HCT116 (cell line): Measurements from ENCODE around the gene SNRPB. TPM values are rescaled to one million over a fixed set of nuclear protein-coding genes. Genes with fewer than 3 reads are reported as not detected.

Experiments used
- ATAC-seq: fragments of 200-7000 bp; cut with Tn5 transposase; 2 replicates; pipeline ENCODE4 v1.9.1; 2020; ENCODE audit warnings: mild to moderate bottlenecking, moderate library complexity
- BruUV-seq: library from RNA; stranded (reverse); fragments of 400-500 nt; replicated peaks from 2 replicates; lab custom pipeline; 2021; lab: Mats Ljungman, UMichigan
- CTCF ChIA-PET: fragments of 300-600 bp; sonication (Branson Sonifier 250); formaldehyde crosslinking; loops from one replicate; lab custom pipeline; 2021; ENCODE audit warnings: antibody characterized with exemption; lab: Charles Lee
- POLR2A ChIA-PET: fragments of 300-600, 350-600 bp; sonication (Branson Sonifier 250); formaldehyde crosslinking; loops from one replicate; lab custom pipeline; 2021; ENCODE audit warnings: antibody characterized with exemption; lab: Charles Lee
- RAD21 ChIA-PET, 2 experiments: fragments of 300-600 bp; sonication (Branson Sonifier 250); formaldehyde crosslinking; loops; one replicate each; lab custom pipeline; 2023; ENCODE audit warnings: low total read pairs in 2 of 2; ENCODE audit not compliant: uncharacterized antibody in 2 of 2, unreplicated experiment in 2 of 2, low non-redundant PET in 1 of 2; lab: Charles Lee
- DNase-seq: peaks from one replicate; pipeline ENCODE4 v3.0.0-alpha.2; 2010; ENCODE audit warnings: low read depth, low spot score
- H2AFZ ChIP-seq: fragments of 200-600 bp; shearing (Covaris generic), sonication (generic); 2 replicates; pipeline ENCODE4 v1.6.1; 2017; ENCODE audit warnings: low read depth, mixed run types, mixed read lengths, antibody characterized with exemption, low read length; ENCODE audit not compliant: poor library complexity, severe bottlenecking
- H3K27ac ChIP-seq: 2 replicates; pipeline ENCODE4 v1.5.1; 2012; ENCODE audit warnings: low read depth, low read length
- H3K27me3 ChIP-seq: fragments of 200-600 bp; sonication (generic); 2 replicates; pipeline ENCODE4 v1.6.1; 2016; ENCODE audit warnings: mixed run types, low read length, mixed read lengths; ENCODE audit not compliant: insufficient read depth
- H3K36me3 ChIP-seq, 2 experiments: fragments of 200-500 bp in 1 of 2; fragments of 200-600 bp in 1 of 2; sonication (Bioruptor generic) in 1 of 2; sonication (generic) in 1 of 2; 2 replicates each; pipeline versions ENCODE4 v1.5.1 to v1.6.1; 2014 to 2016; ENCODE audit warnings: low read length in 2 of 2, inconsistent platforms in 1 of 2, mixed read lengths in 1 of 2, mixed run types in 1 of 2; ENCODE audit not compliant: insufficient read depth in 2 of 2, control insufficient read depth in 1 of 2
- H3K4me1 ChIP-seq, 2 experiments: fragments of 200-600 bp in 1 of 2; sonication (generic) in 1 of 2; 2 replicates each; pipeline versions ENCODE4 v1.5.1 to v1.6.1; 2012 to 2017; ENCODE audit warnings: low read length in 2 of 2, inconsistent platforms in 1 of 2, mild to moderate bottlenecking in 1 of 2, mixed read lengths in 1 of 2, mixed run types in 1 of 2, moderate library complexity in 1 of 2; ENCODE audit not compliant: insufficient read depth in 2 of 2, control insufficient read depth in 1 of 2
- H3K4me2 ChIP-seq: fragments of 200-600 bp; sonication (generic); 2 replicates; pipeline ENCODE4 v1.6.1; 2017; ENCODE audit warnings: mixed run types, low read length, mixed read lengths
- H3K4me3 ChIP-seq, 2 experiments: fragments of 200-600 bp in 1 of 2; sonication (generic) in 1 of 2; replicated peaks in 1 of 2; 2 replicates each; pipeline ENCODE4 v1.5.1; 2011 to 2016; ENCODE audit warnings: low read length in 2 of 2, control low read depth in 1 of 2, low read depth in 1 of 2, mild to moderate bottlenecking in 1 of 2, mixed read lengths in 1 of 2, mixed run types in 1 of 2
- H3K79me2 ChIP-seq: fragments of 200-600 bp; sonication (generic); 2 replicates; pipeline ENCODE4 v1.6.1; 2017; ENCODE audit warnings: mild to moderate bottlenecking, mixed run types, low read length, moderate library complexity, mixed read lengths; ENCODE audit not compliant: insufficient read depth
- H3K9ac ChIP-seq: fragments of 200-600 bp; sonication (generic); 2 replicates; pipeline ENCODE4 v1.6.1; 2016; ENCODE audit warnings: low read length, mixed read lengths
- H3K9me2 ChIP-seq: fragments of 200-600 bp; sonication (generic), shearing (Covaris generic); 2 replicates; pipeline ENCODE4 v1.6.1; 2017; ENCODE audit warnings: mixed run types, mild to moderate bottlenecking, moderate library complexity; ENCODE audit not compliant: insufficient read depth
- H3K9me3 ChIP-seq, 2 experiments: fragments of 200-500 bp in 1 of 2; fragments of 200-600 bp in 1 of 2; sonication (Bioruptor generic) in 1 of 2; sonication (generic) in 1 of 2; 2 replicates each; pipeline ENCODE4 v1.6.1; 2014 to 2017; ENCODE audit warnings: low read length in 2 of 2, mixed read lengths in 2 of 2, inconsistent platforms in 1 of 2, low read depth in 1 of 2, mild to moderate bottlenecking in 1 of 2, mixed run types in 1 of 2, moderate library complexity in 1 of 2; ENCODE audit not compliant: control insufficient read depth in 1 of 2, insufficient read depth in 1 of 2
- H4K20me1 ChIP-seq: fragments of 200-600 bp; sonication (generic), shearing (Covaris generic); 2 replicates; pipeline ENCODE4 v1.6.1; 2017; ENCODE audit warnings: mixed run types, mild to moderate bottlenecking, moderate library complexity; ENCODE audit not compliant: insufficient read depth
- ATF3 ChIP-seq: IDR thresholded peaks from 2 replicates; pipeline ENCODE4 v1.6.1; 2012
- CEBPB ChIP-seq: IDR thresholded peaks from 2 replicates; pipeline ENCODE4 v1.6.1; 2012; ENCODE audit warnings: low read depth
- EGR1 ChIP-seq: IDR thresholded peaks from 2 replicates; pipeline ENCODE4 v1.6.1; 2012; ENCODE audit warnings: low read depth
- ELF1 ChIP-seq: IDR thresholded peaks from 2 replicates; pipeline ENCODE4 v1.6.1; 2012; ENCODE audit warnings: low read depth, borderline replicate concordance
- EZH2 ChIP-seq: fragments of 200-600 bp; sonication (generic); IDR thresholded peaks from 2 replicates; pipeline ENCODE4 v1.6.1; 2017; ENCODE audit warnings: antibody characterized with exemption, mixed run types
- FOSL1 ChIP-seq: IDR thresholded peaks from 2 replicates; pipeline ENCODE4 v1.6.1; 2012; ENCODE audit warnings: low read depth
- JUND ChIP-seq: IDR thresholded peaks from 2 replicates; pipeline ENCODE4 v1.6.1; 2012
- MAX ChIP-seq: IDR thresholded peaks from 2 replicates; pipeline ENCODE4 v1.6.1; 2012
- POLR2A ChIP-seq: IDR thresholded peaks from 2 replicates; pipeline ENCODE4 v1.7.0; 2011; ENCODE audit warnings: borderline replicate concordance; ENCODE audit not compliant: insufficient read depth, insufficient read length; ENCODE audit errors: extremely low read depth
- POLR2AphosphoS5 ChIP-seq: IDR thresholded peaks from 2 replicates; pipeline ENCODE4 v1.6.1; 2011; ENCODE audit warnings: mild to moderate bottlenecking, low read depth, low read length, moderate library complexity
- RAD21 ChIP-seq: IDR thresholded peaks from 2 replicates; pipeline ENCODE4 v1.6.1; 2012; ENCODE audit warnings: low read depth, mild to moderate bottlenecking
- SP1 ChIP-seq: IDR thresholded peaks from 2 replicates; pipeline ENCODE4 v1.6.1; 2012; ENCODE audit warnings: low read depth
- SRF ChIP-seq: IDR thresholded peaks from 2 replicates; pipeline ENCODE4 v1.6.1; 2012; ENCODE audit warnings: low read depth
- TCF7L2 ChIP-seq: IDR thresholded peaks from 2 replicates; pipeline ENCODE4 v1.7.0; 2011; ENCODE audit warnings: borderline replicate concordance, inconsistent platforms; ENCODE audit not compliant: insufficient read depth, insufficient read length; ENCODE audit errors: extremely low read depth
- YY1 ChIP-seq: IDR thresholded peaks from 2 replicates; pipeline ENCODE4 v1.6.1; 2011; ENCODE audit warnings: low read length, low read depth, moderate library complexity, mild to moderate bottlenecking; ENCODE audit not compliant: insufficient replicate concordance; ENCODE audit errors: extremely low read depth
- ZBTB33 ChIP-seq: IDR thresholded peaks from 2 replicates; pipeline ENCODE4 v1.6.1; 2011; ENCODE audit warnings: mild to moderate bottlenecking, low read length, moderate library complexity; ENCODE audit not compliant: insufficient replicate concordance; ENCODE audit errors: extremely low read depth
- ZFX ChIP-seq: fragments of 450-650 bp; IDR thresholded peaks from 2 replicates; pipeline ENCODE4 v1.6.1; 2017
- ZNF274 ChIP-seq: fragments of 200-500 bp; sonication (Bioruptor generic); IDR thresholded peaks from 2 replicates; pipeline ENCODE4 v1.6.1; 2014; ENCODE audit warnings: mild to moderate bottlenecking, low read depth, low read length, inconsistent platforms
- intact Hi-C: fragments of 100-400 bp; cut with micrococcal nuclease; formaldehyde crosslinking; loops from 2 replicates; pipeline ENCODE4 v1.10.0; 2022
- total RNA-seq: library from RNA; stranded (reverse); gene quantifications from one replicate; pipeline ENCODE4 v1.2.1, GENCODE V29; 2021; ENCODE audit not compliant: unreplicated experiment
- TF ChIP-seq, protein P1 (sequence below): IDR thresholded peaks from 2 replicates; pipeline ENCODE4 v1.6.1; 2012; ENCODE audit warnings: low read depth
- TF ChIP-seq, protein P2 (sequence below), 3 experiments: fragments of 200-600 bp in 1 of 3; sonication (generic) in 1 of 3; IDR thresholded peaks in 2 of 3; conservative IDR thresholded peaks in 1 of 3; 2 replicates each; pipeline ENCODE4 v1.5.1; 2012 to 2017; ENCODE audit warnings: low read depth in 2 of 3, low read length in 2 of 3, antibody characterized with exemption in 1 of 3, borderline replicate concordance in 1 of 3, control low read depth in 1 of 3, mild to moderate bottlenecking in 1 of 3, mixed read lengths in 1 of 3, mixed run types in 1 of 3, moderate library complexity in 1 of 3; ENCODE audit not compliant: insufficient read depth in 1 of 3

Gene SNRPB
- total RNA-seq, 1 experiment from 2014 or later, result 469 TPM

GRCh38 chr20:2451422-2451821 is 19.2 kb downstream of the SNRPB start:
- Histone ChIP-seq H3K9me2 (no peaks in the 10 kb centered on the region), H3K79me2 (no peaks in the 10 kb centered on the region), H3K27me3 (no peaks in the 10 kb centered on the region), H2AFZ (no peak overlapping the region), H3K4me2 (no peak overlapping the region), H3K27ac (no peak overlapping the region), H3K4me1 (no peaks in the 10 kb centered on the region), H3K4me3 (no peak overlapping the region), H3K9me3 (no peaks in the 10 kb centered on the region), H4K20me1 (no peaks in the 10 kb centered on the region), H3K36me3 (no peaks in the 10 kb centered on the region), H3K9ac (no peak overlapping the region)
- CTCF ChIA-PET, result interaction anchor here (1.1 to 4.6 kb wide), 6 partner anchors 12 to 279 kb away, joined by 3 to 53 read pairs (median 4); no protein-coding TSS in a partner anchor
- no peak for TF ChIP-seq ATF3
- TF ChIP-seq YY1, result no peak
- TF ChIP-seq SP1, result no peak
- TF ChIP-seq ELF1, result no peak
- TF ChIP-seq EGR1, result no peak
- TF ChIP-seq TCF7L2, result no peak
- TF ChIP-seq ZBTB33, result no peak
- TF ChIP-seq, protein P1, sequence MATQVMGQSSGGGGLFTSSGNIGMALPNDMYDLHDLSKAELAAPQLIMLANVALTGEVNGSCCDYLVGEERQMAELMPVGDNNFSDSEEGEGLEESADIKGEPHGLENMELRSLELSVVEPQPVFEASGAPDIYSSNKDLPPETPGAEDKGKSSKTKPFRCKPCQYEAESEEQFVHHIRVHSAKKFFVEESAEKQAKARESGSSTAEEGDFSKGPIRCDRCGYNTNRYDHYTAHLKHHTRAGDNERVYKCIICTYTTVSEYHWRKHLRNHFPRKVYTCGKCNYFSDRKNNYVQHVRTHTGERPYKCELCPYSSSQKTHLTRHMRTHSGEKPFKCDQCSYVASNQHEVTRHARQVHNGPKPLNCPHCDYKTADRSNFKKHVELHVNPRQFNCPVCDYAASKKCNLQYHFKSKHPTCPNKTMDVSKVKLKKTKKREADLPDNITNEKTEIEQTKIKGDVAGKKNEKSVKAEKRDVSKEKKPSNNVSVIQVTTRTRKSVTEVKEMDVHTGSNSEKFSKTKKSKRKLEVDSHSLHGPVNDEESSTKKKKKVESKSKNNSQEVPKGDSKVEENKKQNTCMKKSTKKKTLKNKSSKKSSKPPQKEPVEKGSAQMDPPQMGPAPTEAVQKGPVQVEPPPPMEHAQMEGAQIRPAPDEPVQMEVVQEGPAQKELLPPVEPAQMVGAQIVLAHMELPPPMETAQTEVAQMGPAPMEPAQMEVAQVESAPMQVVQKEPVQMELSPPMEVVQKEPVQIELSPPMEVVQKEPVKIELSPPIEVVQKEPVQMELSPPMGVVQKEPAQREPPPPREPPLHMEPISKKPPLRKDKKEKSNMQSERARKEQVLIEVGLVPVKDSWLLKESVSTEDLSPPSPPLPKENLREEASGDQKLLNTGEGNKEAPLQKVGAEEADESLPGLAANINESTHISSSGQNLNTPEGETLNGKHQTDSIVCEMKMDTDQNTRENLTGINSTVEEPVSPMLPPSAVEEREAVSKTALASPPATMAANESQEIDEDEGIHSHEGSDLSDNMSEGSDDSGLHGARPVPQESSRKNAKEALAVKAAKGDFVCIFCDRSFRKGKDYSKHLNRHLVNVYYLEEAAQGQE, result no peak
- TF ChIP-seq ZFX, result no peak
- no peak for TF ChIP-seq POLR2AphosphoS5
- TF ChIP-seq JUND, result no peak
- TF ChIP-seq RAD21, result no peak
- TF ChIP-seq FOSL1, result no peak
- TF ChIP-seq EZH2, result no peak
- TF ChIP-seq SRF, result no peak
- no peak for TF ChIP-seq ZNF274
- TF ChIP-seq, protein P2, sequence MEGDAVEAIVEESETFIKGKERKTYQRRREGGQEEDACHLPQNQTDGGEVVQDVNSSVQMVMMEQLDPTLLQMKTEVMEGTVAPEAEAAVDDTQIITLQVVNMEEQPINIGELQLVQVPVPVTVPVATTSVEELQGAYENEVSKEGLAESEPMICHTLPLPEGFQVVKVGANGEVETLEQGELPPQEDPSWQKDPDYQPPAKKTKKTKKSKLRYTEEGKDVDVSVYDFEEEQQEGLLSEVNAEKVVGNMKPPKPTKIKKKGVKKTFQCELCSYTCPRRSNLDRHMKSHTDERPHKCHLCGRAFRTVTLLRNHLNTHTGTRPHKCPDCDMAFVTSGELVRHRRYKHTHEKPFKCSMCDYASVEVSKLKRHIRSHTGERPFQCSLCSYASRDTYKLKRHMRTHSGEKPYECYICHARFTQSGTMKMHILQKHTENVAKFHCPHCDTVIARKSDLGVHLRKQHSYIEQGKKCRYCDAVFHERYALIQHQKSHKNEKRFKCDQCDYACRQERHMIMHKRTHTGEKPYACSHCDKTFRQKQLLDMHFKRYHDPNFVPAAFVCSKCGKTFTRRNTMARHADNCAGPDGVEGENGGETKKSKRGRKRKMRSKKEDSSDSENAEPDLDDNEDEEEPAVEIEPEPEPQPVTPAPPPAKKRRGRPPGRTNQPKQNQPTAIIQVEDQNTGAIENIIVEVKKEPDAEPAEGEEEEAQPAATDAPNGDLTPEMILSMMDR (IDR thresholded peaks at IDR 0.05 in 2 of 3, conservative IDR thresholded peaks at IDR 0.05 in 1 of 3; ENCODE audit: borderline replicate concordance in 1 of 3, insufficient read depth in 1 of 3, low read depth in 2 of 3, low read length in 2 of 3), result no peak
- no peak for TF ChIP-seq MAX
- no peak for TF ChIP-seq CEBPB
- TF ChIP-seq POLR2A, result no peak
- BruUV-seq, result no TSS peak
- RAD21 ChIA-PET, result interaction anchor here (1.6 to 1.7 kb wide), 2 partner anchors 64 to 244 kb away, joined by 5 read pairs; no protein-coding TSS in a partner anchor
- intact Hi-C loops, result no loop called here
- ATAC-seq (no peak), DNase-seq (no peak)
- POLR2A ChIA-PET, result no interaction called here
